Measurements from ENCODE around the gene KIAA0513.
A peak's percentile ranks its signal among the peaks of the same experiment; 100 is the strongest.
"Not testable (repeated sequence)": the region's sequence is repeated elsewhere in the genome, so short reads cannot be mapped to it uniquely, and the experiment has no call there.

KIAA0513 gene

GRCh38 chr16:85093705-85094104 lies 66.1 kb downstream of the KIAA0513 start:
- DNase-seq: no peak

- no peak for DNase-seq
Measured at GRCh38 chr16:85094176-85094805, 66.7 kb downstream of the KIAA0513 start.

GRCh38 chr16:85094812-85095211 lies 67.2 kb downstream of the KIAA0513 start:
- no peak for DNase-seq

GRCh38 chr16:85096921-85097320 lies 69.3 kb downstream of the KIAA0513 start:
- DNase-seq: no peak

DNA sequence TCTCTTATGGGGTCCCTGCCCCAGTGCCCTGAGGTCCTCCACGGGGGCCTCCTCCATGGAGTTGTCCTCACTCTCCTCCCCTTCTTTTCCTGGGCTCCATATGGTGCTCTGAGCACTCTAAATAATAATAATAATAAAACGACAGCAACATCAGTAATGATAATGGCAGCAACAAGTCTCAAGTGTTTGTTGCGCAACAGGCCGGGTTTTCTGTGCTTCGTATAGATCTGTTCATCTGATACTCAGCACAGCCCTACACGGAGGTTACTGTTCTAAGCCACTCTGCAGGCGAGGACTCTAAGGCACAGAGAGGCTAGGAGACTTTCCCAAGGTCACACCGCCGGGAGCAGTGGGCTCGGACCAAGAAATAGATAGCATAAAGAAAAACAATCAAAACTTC lies 71.0 kb downstream of the KIAA0513 start:
- no peak for DNase-seq

- DNase-seq: no peak
Measured at GRCh38 chr16:85100265-85100664, 72.7 kb downstream of the KIAA0513 start.

DNA sequence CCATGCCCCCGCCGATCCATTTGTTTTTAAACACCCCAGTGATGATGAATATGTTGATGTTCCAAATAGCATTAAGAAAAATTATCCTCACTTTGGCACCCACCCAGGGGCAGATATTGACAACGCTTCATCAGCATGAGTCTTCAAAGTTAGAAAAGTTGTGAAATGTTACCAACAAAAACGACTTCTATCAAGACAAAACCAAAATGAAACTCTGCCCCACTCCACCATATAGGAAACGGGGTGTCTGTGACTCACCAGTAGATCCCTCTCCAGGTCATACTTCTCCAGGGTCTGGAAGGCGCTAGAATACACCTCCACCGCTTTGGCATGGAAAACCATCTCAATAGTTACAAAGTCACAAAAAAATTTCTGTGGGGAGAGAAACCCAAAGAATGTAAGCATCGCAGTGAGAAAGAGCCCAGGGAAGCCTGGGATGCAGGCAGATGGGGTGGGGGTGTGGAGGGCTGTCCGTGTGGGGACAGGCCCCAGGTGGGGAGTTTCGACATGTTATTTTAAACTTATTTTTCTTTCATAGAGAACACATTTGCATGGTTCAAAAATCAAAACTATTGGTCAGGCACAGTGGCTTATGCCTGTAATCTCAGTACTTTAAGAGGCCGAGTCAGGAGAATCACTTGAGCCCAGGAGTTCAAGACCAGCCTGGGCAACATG lies 74.5 kb downstream of the KIAA0513 start:
- DNase-seq: no peak

GRCh38 chr16:85103114-85104079 lies 75.8 kb downstream of the KIAA0513 start:
- DNase-seq: no peak

DNA sequence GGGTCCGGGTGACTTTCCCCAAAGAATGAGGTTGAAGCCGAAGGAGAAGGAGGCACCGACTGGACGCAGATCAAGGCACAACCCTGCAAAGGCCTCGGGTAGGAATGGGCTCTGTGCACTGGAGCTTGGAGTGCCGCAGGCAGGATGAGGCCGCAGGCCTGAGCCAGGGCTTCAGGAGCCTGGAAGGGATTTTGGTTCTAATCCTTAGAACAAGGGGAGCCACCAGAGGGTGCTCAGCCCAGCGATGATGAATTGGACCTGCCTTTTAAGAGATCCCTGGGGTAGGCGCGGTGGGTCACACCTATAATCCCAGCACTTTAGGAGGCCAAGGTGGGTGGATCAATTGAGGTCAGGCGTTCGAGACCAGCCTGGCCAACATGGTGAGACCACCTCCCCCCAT lies 76.6 kb downstream of the KIAA0513 start:
- DNase-seq: no peak

GRCh38 chr16:85104821-85105391 lies 77.3 kb downstream of the KIAA0513 start:
- no peak for DNase-seq

DNA sequence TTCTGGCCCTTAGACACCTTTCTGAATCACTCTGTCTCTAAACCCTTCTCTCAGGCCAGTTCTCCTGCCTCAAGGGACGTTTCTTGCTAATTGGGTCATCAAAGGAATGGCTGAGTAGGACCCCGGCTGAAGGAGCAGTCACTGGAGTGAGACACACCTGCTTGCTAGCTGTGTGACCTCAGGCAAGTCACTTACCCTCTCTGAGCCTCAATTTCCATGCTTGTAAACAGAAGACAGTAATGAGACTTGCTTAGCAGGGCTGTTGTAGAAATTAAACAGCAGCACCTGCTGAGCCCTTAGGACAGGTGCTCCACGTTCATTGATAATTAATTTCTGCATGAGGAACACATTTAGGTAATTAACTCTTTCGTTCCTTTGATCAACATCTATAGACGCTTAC lies 77.9 kb downstream of the KIAA0513 start:
- no peak for DNase-seq

DNA sequence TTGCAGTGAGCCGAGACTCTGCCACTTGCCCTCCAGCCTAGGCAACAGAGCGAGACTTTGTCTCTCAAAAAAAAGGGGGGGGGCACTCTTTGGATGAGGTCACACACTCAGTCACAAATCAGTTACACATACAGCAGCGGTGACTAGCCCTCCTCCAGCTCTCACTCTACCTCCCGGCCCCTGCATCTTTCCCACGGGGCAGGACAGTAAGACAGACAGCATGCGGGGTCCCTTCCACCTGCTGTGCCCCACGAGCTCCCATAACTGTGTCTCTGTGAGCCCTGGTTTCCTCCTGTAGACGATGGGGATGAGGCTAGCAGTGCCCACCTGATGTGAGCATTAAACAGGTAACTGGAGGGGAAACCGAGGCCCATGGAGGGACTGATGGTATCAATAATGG lies 79.5 kb downstream of the KIAA0513 start:
- no peak for DNase-seq

DNA sequence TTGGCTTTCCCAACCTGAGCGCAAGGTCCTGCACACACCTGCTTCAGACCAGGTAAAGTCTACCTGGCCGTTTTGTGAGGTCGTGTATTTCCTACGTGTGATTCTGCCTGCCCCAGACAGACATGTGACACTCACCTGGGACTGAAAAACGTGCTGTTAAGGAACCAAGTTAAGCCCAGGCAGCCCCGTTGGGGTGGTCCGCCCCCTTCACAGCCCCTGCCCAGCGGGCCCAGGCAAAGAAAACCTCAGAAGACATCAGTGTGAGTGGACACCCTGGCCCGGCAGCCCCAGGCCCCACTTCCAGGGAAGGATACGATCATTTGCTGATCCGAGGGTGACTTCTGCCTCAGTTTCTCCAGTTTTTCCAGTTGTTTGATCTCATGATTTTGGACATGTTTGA lies 79.9 kb downstream of the KIAA0513 start:
- DNase-seq: no peak

- no peak for DNase-seq
Measured at GRCh38 chr16:85110105-85110504, 82.5 kb downstream of the KIAA0513 start.

DNA sequence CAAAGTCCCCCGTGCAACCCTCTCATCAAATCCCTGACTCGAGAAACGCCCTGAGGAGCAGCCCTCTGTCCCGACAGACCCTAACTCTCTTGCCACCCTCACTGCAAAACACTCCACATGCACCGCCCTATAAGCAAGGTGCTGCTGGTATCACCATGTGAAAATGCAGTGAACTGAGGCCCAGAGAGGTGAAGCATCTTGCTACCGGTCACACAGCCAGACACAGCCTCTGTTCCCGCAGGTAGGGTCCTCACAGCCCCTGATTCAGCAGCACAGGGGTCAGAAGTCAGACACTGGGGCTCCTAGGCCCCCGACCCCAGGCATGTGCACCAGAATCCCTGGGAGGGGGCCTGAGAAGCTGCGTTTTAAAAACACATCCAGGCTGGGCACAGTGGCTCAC lies 83.6 kb downstream of the KIAA0513 start:
- no peak for DNase-seq

DNA sequence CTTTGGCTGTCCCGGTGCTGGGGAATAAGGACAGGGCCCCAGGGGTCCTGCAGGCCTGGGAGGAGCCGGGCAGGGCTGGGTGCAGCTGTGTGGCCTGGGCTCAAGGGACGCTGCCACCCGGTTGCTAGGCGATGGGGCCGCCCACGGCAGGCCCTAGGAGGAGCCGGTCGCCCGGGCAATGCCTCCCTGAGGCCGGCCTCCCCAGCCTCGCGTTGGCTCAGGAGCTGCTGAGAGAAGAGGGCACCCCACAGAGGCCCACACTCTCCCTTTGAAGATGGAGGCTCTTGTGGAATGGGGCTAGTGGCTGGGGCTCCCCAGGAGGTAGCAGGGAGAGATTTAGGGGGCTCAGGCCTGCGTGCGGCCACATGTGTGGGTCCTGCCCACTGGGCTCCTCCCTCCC lies 84.8 kb downstream of the KIAA0513 start, which contains the start of gene CIBAR2:
TSS of gene CIBAR2 (minus strand) at position 109 of the 400 bp plus-strand sequence. CDS start 120 bp downstream, outside the sequence.
- DNase-seq: no peak

- no peak for DNase-seq
Measured at GRCh38 chr16:85113168-85113733, 85.7 kb downstream of the KIAA0513 start.

DNA sequence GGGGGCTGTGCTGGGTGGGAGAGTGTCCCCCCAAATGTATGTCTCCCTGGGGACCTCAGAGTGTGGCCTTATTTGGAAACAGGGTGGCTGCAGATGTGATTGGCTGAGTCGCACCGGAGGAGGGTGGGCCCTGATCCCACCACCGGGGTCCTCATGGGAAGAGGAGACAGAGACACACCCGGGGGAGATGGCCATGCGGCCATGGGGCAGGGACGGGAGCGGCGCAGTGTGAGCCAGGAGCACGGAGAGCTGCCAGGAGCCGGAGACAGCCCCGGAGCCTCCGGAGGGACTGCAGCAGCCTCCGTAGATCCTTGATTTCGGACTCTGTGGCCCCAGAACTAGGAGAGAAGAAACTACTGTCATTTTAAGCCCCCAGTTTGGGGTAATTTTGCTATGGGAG lies 86.3 kb downstream of the KIAA0513 start:
- no peak for DNase-seq

DNA sequence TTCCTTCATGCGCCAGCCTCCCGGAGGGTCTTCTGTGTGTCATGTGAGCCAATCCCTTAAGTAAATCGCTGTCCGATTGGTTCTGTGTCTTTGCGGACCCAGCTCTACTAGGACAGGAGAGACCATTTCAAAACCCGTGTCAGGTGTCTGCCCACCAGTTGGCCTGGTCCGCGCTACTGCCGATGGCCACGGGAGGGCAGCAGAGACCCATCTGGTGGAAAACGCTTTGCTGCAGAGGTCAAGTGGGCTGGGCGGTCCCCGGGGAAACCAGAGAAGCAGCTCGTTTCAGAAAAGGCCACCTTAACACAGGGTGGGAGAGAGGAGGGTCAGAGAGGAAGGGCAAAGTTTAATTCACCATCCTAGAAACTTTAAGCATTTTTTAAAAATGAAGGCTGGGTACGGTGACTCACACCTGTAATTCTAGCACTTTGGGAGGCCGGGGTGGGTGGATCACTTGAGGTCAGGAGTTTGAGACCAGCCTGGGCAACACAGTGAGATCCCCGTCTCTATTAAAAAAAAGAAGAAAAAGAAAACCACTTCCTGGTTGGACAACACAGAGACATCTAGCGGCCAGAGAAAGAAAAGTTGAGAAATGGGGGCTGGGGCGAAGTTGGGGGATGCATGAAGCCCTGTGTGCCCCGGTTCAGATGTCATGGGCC lies 87.4 kb downstream of the KIAA0513 start:
- DNase-seq: peak in 1 of 2 experiments; percentile 68

GRCh38 chr16:85117418-85117817 lies 89.8 kb downstream of the KIAA0513 start:
- no peak for DNase-seq

DNA sequence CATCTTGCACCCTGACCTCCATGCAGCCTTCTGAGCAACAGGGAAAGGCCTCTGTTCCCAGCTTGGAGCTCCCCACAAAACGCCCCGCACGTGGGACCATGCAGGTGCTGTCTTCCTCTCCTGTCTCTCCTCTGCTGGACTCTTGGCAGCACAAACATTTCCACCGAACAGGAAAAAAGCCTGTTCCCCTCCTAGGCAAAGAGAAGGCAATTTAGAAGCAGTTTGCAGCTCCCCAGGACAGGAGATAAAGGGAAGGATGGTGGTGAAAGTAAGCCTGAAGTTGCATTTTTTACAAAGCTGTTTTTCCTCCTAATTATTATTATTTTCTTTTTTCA lies 92.4 kb downstream of the KIAA0513 start:
- no peak for DNase-seq

DNA sequence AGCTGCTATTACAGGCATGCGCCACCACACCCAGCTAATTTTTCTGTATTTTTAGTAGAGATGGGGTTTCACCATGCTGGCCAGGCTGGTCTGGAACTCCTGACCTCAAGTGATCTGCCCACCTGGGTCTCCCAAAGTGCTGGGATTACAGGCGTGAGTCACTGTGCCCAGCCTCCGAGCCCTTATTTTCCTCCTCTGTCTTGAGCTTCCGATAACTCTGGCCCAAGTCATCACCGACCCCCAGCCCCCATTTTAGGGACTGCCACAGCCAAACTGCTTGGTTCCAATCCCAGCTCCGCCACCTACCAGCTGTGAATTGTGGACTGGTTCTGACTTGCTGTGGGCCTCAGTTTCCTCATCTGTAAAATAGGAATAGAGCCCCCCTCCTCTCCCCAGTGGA lies 95.8 kb downstream of the KIAA0513 start:
- not testable (repeated sequence) for DNase-seq

Data from NCI-H446 (cell line).